Subcutaneous adipose tissue (tissue), 4 donors: ENCODE data around the gene ERAL1. TPM values are rescaled to one million over a fixed set of nuclear protein-coding genes. Genes with fewer than 3 reads are reported as not detected.

Experiments used
- total RNA-seq, 4 donors: library from RNA; depleted of rRNA; stranded (reverse); fragments of >200 nt; gene quantifications; one replicate each; pipeline ENCODE4 v1.1.0, GENCODE V29; 2016
- TF ChIP-seq, protein P1 (sequence below): fragments of 450-650 bp; IDR thresholded peaks from one replicate; pipeline ENCODE4 v1.5.1; 2016; ENCODE audit warnings: low read depth, mild to moderate bottlenecking, control low read depth, antibody characterized with exemption, moderate library complexity

The ERAL1 gene
- total RNA-seq = 10 to 100 TPM; 22.7 to 34.2 (median 25.0) TPM

DNA sequence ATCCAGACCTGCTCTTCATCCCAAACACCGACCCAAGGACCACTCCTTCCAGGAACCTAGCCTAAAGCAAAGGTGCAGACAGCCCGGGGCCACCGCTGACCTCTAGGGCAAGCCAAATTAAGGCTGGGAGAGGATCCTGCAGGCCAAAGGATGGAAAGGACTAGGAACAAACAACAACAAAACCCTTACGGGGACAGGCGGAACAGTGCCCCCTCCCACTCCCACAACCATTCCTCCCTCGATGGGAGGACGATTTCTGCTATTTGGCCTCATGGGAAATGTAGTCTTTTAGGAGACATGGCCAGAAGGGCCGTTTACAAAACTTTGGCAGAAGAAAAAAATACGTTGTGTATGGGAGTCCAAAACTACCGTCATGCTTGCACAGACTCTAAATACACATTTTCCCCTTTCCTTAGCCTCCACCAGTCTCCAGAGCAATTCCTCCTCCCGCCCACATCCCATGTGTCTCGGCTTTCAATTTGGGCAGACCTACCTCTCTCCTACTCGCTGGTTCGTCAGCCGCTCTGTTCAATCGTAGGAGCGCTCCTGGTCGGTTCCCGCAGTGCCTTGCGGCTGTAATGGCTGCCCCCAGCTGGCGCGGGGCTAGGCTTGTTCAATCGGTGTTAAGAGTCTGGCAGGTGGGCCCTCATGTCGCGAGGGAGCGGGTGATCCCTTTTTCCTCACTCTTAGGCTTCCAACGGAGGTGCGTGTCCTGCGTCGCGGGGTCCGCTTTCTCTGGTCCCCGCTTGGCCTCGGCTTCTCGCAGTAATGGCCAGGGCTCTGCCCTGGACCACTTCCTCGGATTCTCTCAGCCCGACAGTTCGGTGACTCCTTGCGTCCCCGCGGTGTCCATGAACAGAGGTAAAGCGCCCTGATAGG is at the start of gene ERAL1:
ERAL1 (plus strand) TSS at position 560 of the 879 bp plus-strand sequence; CDS start at position 579, 19 bp downstream.
- TF ChIP-seq, protein P1, sequence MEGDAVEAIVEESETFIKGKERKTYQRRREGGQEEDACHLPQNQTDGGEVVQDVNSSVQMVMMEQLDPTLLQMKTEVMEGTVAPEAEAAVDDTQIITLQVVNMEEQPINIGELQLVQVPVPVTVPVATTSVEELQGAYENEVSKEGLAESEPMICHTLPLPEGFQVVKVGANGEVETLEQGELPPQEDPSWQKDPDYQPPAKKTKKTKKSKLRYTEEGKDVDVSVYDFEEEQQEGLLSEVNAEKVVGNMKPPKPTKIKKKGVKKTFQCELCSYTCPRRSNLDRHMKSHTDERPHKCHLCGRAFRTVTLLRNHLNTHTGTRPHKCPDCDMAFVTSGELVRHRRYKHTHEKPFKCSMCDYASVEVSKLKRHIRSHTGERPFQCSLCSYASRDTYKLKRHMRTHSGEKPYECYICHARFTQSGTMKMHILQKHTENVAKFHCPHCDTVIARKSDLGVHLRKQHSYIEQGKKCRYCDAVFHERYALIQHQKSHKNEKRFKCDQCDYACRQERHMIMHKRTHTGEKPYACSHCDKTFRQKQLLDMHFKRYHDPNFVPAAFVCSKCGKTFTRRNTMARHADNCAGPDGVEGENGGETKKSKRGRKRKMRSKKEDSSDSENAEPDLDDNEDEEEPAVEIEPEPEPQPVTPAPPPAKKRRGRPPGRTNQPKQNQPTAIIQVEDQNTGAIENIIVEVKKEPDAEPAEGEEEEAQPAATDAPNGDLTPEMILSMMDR = no peak

DNA sequence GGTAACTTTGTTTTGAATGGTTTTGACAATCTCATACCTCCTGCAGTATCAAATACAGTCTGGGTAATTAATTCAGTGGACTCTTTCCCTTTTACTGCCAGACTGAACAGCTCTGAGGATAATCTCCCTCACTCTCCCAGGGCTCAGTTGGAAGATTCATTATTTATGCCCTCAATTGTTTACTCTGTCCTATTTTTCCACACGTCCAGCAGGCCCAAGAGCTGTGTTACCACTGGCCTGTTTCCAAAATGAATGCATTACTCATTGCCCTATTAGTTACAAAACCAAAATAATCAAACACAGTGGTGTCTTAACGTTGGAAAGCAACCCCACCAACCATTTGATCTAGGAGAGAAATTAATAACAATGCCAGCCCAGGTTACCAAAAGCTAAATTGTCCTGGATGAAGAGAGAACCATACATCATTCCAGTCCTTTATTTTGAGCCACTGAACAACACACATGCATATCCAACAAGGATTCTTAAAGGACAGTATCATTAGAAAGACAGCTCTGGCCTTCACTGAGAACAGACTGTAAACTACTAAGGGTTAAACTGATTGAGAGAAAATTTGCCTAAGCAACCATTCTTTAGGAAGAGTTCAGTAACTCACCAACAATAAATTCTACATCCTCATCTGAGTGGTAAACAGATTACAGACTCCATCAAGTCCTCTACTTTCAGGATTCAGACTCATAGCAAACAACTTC is 46.7 kb upstream of the ERAL1 start:
- TF ChIP-seq, protein P1 = no peak

DNA sequence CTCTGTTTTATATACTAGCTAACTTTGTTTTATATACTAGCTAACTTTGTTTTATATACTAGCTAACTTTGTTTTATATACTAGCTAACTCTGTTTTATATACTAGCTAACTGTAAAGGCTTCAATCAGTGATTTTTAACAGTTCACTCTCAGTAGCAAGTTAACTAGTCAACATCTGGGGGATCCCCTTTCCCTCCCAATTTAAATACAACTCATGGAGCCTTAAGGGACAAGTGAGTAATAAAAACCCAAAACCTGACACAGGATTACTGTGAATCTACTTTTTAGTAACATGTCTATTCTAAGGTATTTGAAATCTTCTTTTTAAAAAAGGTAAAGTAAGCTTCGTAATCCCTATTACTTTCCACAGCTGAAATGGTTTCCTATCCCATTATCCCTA is 44.4 kb upstream of the ERAL1 start:
- TF ChIP-seq, protein P1 = no peak

DNA sequence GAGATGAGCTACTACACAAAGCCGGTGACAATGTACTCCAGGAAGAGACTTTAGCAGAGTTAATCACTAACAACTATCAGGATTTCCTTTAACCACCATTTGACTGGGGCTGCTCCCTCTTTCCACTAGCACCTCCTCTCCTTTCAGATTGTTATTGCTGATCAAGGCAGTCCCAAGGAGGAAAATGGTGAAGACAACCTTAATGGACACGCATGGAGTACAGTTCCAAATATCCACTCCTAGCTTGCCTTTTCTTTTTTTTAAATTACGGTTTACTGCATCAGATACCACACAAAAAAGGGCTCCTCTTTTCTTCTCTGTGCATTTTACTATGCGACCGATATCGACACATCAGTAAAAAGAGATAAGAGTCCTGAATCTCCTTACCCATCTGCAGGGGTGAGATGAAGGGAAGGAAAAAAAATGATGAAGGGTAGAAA is 43.1 kb upstream of the ERAL1 start:
- TF ChIP-seq, protein P1 = no peak

DNA sequence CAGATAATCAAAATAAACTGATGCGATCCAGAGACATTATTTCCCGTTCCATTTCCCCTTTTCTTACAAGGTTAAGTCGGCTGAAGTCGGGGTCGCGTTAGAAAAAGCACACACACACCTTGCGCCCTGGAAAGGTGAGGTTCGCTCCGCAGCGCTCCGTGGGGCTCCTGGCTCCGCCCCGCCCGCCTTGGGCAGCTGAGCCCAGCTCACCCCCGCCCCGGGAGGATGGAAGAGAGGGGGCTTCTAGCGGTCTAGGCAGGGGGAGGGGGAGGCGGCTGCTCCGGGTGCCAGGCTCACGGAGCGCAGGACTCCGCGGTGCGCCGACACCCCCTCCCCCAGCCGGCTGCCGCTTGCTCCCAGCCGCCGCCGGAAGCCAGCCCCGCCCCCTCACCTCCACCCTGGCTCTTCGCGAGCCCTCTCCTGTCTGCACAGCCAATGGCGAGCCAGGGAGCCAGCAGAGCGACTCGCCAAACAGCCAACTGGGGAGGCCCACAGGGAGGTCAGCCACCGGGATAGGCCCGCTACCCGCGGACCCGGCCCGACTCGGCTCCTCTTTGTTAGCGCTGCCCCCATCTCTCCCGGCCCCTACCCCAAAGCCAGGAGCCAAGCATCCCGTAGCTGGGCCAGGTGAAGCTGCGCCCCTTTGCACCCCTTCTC is 42.6 kb upstream of the ERAL1 start:
- TF ChIP-seq, protein P1 = no peak

DNA sequence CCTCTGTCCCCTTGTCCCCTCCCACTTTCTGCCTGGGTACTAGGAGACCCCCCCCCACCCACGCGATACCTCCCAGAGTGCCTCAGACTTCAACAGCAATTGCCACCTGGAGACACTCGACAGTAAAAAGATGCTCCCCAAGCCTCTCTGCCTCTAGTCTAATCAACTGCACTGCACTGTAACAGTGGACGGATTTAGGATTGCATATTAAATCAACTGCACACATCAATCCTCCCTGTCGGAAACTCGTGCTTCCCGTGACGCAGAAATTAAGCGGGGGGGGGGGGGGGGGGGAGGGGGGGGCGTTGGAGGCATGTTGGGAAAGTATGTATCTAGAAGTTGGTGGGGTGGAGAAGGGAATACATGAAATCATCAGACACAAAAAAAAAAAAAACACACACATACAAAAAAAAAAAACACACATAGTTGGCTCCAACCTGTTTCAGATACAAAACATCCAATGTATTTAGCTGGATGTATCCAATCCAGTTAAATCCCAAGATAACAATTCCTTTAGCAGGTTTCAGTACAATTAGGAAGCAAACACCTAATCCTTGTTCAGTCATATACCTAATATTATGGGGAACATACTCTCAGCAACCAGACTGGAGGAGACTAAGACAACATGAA is 42.0 kb upstream of the ERAL1 start:
- TF ChIP-seq, protein P1 = no peak
